Measurements from ENCODE around the gene ITGB6.

Gene ITGB6

DNA sequence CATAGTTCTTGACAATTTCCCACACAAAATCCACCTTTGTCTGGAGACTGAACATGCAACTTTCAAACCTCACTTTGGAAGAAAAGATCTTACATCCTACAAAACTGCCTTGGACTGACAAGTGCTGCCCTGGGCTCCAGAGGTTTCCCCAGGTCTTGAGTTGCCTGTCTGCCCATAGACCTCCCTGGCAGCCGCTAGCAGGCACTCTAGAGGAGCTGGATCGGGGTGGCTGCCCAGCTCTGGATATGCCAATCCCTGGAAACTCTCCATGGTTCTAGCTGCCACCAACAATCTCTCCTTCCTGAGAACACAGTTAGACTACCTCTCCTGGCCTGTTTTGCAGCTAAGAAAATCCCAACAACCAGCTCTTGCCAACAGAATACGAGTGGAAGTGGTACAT lies 3.4 kb upstream of the ITGB6 start:
- DNase-seq (ENCODE audit: low read depth), result no peak
- TF ChIP-seq, protein P1, sequence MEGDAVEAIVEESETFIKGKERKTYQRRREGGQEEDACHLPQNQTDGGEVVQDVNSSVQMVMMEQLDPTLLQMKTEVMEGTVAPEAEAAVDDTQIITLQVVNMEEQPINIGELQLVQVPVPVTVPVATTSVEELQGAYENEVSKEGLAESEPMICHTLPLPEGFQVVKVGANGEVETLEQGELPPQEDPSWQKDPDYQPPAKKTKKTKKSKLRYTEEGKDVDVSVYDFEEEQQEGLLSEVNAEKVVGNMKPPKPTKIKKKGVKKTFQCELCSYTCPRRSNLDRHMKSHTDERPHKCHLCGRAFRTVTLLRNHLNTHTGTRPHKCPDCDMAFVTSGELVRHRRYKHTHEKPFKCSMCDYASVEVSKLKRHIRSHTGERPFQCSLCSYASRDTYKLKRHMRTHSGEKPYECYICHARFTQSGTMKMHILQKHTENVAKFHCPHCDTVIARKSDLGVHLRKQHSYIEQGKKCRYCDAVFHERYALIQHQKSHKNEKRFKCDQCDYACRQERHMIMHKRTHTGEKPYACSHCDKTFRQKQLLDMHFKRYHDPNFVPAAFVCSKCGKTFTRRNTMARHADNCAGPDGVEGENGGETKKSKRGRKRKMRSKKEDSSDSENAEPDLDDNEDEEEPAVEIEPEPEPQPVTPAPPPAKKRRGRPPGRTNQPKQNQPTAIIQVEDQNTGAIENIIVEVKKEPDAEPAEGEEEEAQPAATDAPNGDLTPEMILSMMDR (conservative IDR thresholded peaks at IDR 0.05; ENCODE audit: low read depth, low read length), result no peak
- no peak overlapping the region for H3K4me3 ChIP-seq (ENCODE audit: low read length)

DNA sequence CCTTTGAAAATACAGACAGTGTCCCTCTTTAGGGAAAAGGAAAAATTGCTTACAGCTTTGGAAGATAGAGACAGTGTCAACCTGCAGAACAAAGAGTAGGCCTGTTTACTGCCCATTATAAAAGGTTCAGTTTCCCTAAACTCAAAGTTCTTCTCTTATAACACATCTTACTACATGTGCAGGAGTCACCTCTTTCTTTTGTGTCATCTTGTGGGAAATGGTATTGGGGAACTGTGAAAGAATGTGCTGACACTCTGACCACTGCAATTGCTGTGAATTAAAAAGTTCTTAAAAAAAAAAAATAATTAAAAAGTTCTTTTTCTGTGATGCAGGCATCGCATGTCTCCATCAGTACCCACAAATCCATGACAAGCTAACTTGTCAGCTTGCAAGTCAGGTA lies 2.9 kb upstream of the ITGB6 start:
- no peak for DNase-seq (ENCODE audit: low read depth)
- H3K4me3 ChIP-seq (ENCODE audit: low read length), result no peak overlapping the region
- TF ChIP-seq, protein P1 (conservative IDR thresholded peaks at IDR 0.05; ENCODE audit: low read depth, low read length), result no peak

DNA sequence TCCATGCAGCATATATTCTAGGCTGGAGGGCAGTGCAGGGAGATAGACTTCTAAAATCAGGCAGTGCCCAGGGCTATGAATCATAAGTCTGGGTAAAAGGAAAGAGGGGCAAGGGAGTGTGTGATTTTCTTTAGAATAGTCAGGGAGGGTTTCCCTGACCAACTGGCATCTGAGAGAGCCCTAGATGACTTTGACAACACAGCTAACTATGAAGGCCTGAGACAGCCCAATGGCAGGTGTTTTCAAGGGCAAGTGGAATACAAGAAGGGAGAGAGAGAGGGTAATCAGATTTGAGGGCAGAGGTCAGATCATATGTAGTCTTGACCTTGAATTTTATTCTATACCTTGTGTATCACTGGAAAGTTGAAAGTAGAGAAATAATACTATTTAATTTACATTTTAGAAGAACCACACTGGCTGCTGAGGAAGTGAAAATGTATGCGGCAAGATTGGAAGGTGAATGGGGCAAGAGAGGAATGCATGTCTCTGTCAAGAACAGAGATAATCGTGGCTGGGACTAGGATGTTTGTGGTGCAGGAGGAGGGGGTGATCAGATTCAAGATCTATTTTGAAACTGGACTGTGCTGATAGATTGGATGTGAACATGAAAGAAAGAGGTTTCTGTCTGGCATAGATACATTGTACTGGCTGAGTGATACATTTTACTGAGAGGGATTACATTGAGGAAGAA lies 1.9 kb upstream of the ITGB6 start:
- TF ChIP-seq, protein P1 (conservative IDR thresholded peaks at IDR 0.05; ENCODE audit: low read depth, low read length), result no peak
- no peak overlapping the region for H3K4me3 ChIP-seq (ENCODE audit: low read length)
- no peak for DNase-seq (ENCODE audit: low read depth)

DNA sequence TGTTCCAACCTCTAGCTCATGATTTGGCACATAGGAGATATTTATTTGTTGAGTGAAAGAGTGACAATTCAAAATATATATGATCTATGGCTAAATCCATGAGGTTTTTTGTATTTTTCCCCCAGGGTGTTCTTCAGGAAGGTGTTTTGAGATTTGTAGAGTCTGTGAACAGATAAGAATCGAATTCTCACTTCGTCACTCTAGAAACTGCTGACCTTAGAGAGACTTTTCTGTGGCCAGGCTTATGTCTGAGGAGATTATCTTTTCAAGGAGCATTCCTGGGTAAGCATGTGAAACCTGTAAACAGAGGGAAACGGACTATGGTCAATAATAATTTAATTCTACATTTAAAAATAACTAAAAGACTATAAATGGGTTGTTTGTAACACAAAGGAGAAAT lies 849 bp upstream of the ITGB6 start:
- DNase-seq (ENCODE audit: low read depth), result peak; percentile 90
- TF ChIP-seq, protein P1 (conservative IDR thresholded peaks at IDR 0.05; ENCODE audit: low read depth, low read length), result no peak

DNA sequence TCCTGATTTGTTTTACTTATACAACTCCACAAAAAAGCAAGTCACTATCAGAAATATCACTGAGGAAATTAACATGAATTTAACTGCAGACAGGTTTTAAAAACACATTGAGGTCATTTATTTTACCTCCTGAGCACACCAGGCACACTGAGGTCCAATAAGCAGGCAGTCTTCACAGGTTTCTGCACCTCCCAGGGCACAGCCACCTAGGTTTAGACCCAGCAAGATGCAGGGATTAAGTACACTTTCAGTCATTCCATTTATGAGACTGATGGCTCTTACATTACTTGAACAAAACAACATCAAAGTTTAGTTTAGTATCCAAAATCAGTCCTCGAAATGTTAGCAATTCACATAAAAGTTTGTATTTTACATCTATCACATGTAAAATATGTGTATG lies 1.0 kb downstream of the ITGB6 start:
- no peak overlapping the region for H3K4me3 ChIP-seq (ENCODE audit: low read length)
- no peak for DNase-seq (ENCODE audit: low read depth)
- TF ChIP-seq, protein P1 (conservative IDR thresholded peaks at IDR 0.05; ENCODE audit: low read depth, low read length), result no peak

More for the DNA sequence above, 849 bp upstream of the ITGB6 start:
- H3K4me3 ChIP-seq (ENCODE audit: low read length), result no peak overlapping the region

DNA sequence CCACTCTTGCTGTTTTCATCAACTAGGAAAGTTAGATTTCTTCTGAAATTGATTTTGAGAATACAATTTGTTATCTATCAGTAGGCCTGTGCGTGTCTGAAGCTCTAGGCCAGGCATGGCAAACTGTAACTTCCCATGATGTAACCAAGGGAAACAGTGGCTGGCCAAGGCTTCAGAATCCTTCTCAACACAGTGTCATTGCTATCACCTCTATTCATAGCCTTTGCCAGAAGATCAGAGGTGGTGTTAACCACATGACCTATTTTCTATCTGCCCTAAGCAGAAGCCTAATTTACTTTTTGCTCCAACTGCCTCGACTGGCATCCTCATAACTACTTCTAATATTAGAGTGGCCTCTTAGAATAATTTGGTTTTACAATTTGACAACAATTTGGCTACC lies 2.5 kb downstream of the ITGB6 start:
- TF ChIP-seq, protein P1 (conservative IDR thresholded peaks at IDR 0.05; ENCODE audit: low read depth, low read length), result no peak
- no peak for DNase-seq (ENCODE audit: low read depth)
- no peak overlapping the region for H3K4me3 ChIP-seq (ENCODE audit: low read length)

DNA sequence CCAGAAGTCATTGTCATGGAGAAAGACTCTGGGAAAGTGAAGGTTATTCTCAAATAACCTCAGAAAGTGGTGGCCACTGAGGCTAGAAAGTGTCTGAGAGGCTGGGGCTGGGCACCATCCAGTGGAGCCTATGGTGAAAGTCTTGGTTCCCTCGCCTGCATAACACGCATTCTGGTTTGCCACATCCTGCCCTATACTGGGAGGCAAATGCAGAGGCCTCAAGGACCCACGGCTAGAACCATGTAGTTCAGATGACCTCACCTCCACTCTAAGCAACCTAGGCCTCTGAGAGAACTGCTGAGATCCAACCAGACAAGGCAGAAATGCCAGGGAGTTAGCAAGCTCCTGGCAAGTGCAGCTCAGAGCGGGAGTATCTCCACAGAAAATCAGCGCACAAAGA lies 5.1 kb downstream of the ITGB6 start:
- no peak overlapping the region for H3K4me3 ChIP-seq (ENCODE audit: low read length)
- DNase-seq (ENCODE audit: low read depth), result no peak
- TF ChIP-seq, protein P1 (conservative IDR thresholded peaks at IDR 0.05; ENCODE audit: low read depth, low read length), result no peak

Measured in retinal pigment epithelial cell (primary cell).